K562 (cell line): ENCODE results near the gene HOXD12. TPM values are rescaled to one million over a fixed set of nuclear protein-coding genes. Genes with fewer than 3 reads are reported as not detected.

ENCODE experiments used
- ATAC-seq: fragments of 200-7000 bp; cut with Tn5 transposase; 3 replicates; pipeline ENCODE4 v1.9.1; 2020; ENCODE audit warnings: moderate library complexity
- BruUV-seq: library from RNA; stranded (reverse); fragments of 400-500 nt; replicated peaks from 2 replicates; lab custom pipeline; 2021; lab: Mats Ljungman, UMichigan
- CTCF ChIA-PET: fragments of 300-600 bp; formaldehyde crosslinking; extraction: SDS; loops from one replicate; lab custom pipeline; 2021; ENCODE audit warnings: low intra/inter-chr PET ratio; lab: Yijun Ruan, JAX
- POLR2A ChIA-PET: fragments of 300-600, 350-650 bp; sonication (Branson Sonifier 250); formaldehyde crosslinking; extraction: SDS; loops from one replicate; lab custom pipeline; 2021; ENCODE audit warnings: antibody characterized with exemption, inconsistent platforms; lab: Yijun Ruan, JAX
- DNase-seq, 4 experiments: peaks; one replicate each; pipeline versions ENCODE4 v3.0.0 to v3.0.0-alpha.2; 2011 to 2018; ENCODE audit warnings: low spot score in 3 of 4, mixed read lengths in 3 of 4; ENCODE audit errors: extremely low read depth in 1 of 4
- FAIRE-seq: peaks from 2 replicates; lab custom pipeline; 2011; peaks lifted over from hg19 to GRCh38; lab: Jason Lieb, UNC
- H2AFZ ChIP-seq: 2 replicates; pipeline ENCODE4 v1.6.0; 2011; ENCODE audit warnings: low read depth, low read length, control low read depth, inconsistent platforms
- H3K27ac ChIP-seq: fragments of 200-600 bp; 3 replicates; pipeline ENCODE4 v1.8.0; 2011; ENCODE audit warnings: low read depth, mild to moderate bottlenecking, control low read depth, inconsistent platforms, low read length, moderate library complexity, mixed read lengths; ENCODE audit errors: extremely low read depth
- H3K27me3 ChIP-seq, 2 experiments: fragments of 300-600 bp in 1 of 2; 2 replicates in 1 of 2; 3 replicates in 1 of 2; pipeline versions ENCODE4 v1.6.0 to v1.8.0; 2011; ENCODE audit warnings: inconsistent platforms in 2 of 2, low read length in 2 of 2, mild to moderate bottlenecking in 1 of 2, mixed read lengths in 1 of 2, moderate library complexity in 1 of 2; ENCODE audit not compliant: control insufficient read depth in 2 of 2, insufficient read depth in 2 of 2
- H3K36me3 ChIP-seq: fragments of 300-600 bp; 3 replicates; pipeline ENCODE4 v1.8.0; 2011; ENCODE audit warnings: mild to moderate bottlenecking, low read length, inconsistent platforms; ENCODE audit not compliant: control insufficient read depth, insufficient read depth
- H3K4me1 ChIP-seq, 2 experiments: fragments of 200-600 bp in 1 of 2; replicated peaks in 1 of 2; 2 replicates in 1 of 2; 3 replicates in 1 of 2; pipeline versions ENCODE4 v1.5.1 to v1.8.0; 2011; ENCODE audit warnings: inconsistent platforms in 2 of 2, low read length in 2 of 2, mild to moderate bottlenecking in 1 of 2, mixed read lengths in 1 of 2, moderate library complexity in 1 of 2; ENCODE audit not compliant: control insufficient read depth in 2 of 2, insufficient read depth in 2 of 2
- H3K4me2 ChIP-seq: 2 replicates; pipeline ENCODE4 v1.6.1; 2011; ENCODE audit warnings: low read length, control low read depth, inconsistent platforms, mixed read lengths; ENCODE audit not compliant: insufficient read depth
- H3K4me3 ChIP-seq: fragments of 200-600 bp; sonication (generic), shearing (Covaris generic); 2 replicates; pipeline ENCODE4 v1.5.1; 2016; ENCODE audit warnings: control low read depth, inconsistent platforms
- H3K79me2 ChIP-seq: fragments of 200-600 bp; 3 replicates; pipeline ENCODE4 v1.8.0; 2011; ENCODE audit warnings: low read length, inconsistent platforms; ENCODE audit not compliant: control insufficient read depth, insufficient read depth
- H3K9ac ChIP-seq, 2 experiments: 2 replicates each; pipeline versions ENCODE4 v1.6.0 to v1.6.1; 2011; ENCODE audit warnings: low read depth in 2 of 2, low read length in 2 of 2, control low read depth in 1 of 2, inconsistent platforms in 1 of 2, mild to moderate bottlenecking in 1 of 2, mixed read lengths in 1 of 2; ENCODE audit not compliant: insufficient read depth in 1 of 2
- H3K9me1 ChIP-seq: one replicate; pipeline ENCODE4 v1.6.0; 2011; ENCODE audit warnings: inconsistent platforms, mild to moderate bottlenecking, low read length, moderate library complexity; ENCODE audit not compliant: control insufficient read depth, insufficient read depth
- H3K9me3 ChIP-seq: replicated peaks from 2 replicates; pipeline ENCODE4 v1.5.1; 2011; ENCODE audit warnings: low read depth, low read length, inconsistent platforms; ENCODE audit not compliant: control insufficient read depth, insufficient read depth
- H4K20me1 ChIP-seq: replicated peaks from 2 replicates; pipeline ENCODE4 v1.6.1; 2011; ENCODE audit warnings: low read length, inconsistent platforms, mixed read lengths; ENCODE audit not compliant: control insufficient read depth, insufficient read depth
- ATF3 ChIP-seq, 2 experiments: fragments of 450-650 bp in 1 of 2; sonication (generic) in 1 of 2; formaldehyde crosslinking in 1 of 2; IDR thresholded peaks in 1 of 2; conservative IDR thresholded peaks in 1 of 2; 2 replicates each; pipeline versions ENCODE4 v1.6.1 to v1.8.1; 2016 to 2023; ENCODE audit warnings: mild to moderate bottlenecking in 2 of 2, moderate library complexity in 2 of 2, inconsistent platforms in 1 of 2, missing genetic modification reagents in 1 of 2
- CEBPB ChIP-seq: fragments of 450-650 bp; IDR thresholded peaks from 2 replicates; pipeline ENCODE4 v1.6.1; 2016; ENCODE audit warnings: missing genetic modification characterization, missing compliant biosample characterization
- DMBX1 ChIP-seq: fragments of 250-450 bp; sonication (Bioruptor Pico); IDR thresholded peaks from 2 replicates; pipeline ENCODE4 v1.8.0; 2022; ENCODE audit warnings: inconsistent platforms, mild to moderate bottlenecking, moderate library complexity, borderline replicate concordance
- MXD1 ChIP-seq: fragments of 250-450 bp; sonication (Bioruptor Pico); IDR thresholded peaks from 2 replicates; pipeline ENCODE4 v1.8.0; 2021; ENCODE audit warnings: borderline replicate concordance, mild to moderate bottlenecking, moderate library complexity; ENCODE audit not compliant: poor library complexity, severe bottlenecking
- PHB2 ChIP-seq: fragments of 450-650 bp; IDR thresholded peaks from 2 replicates; pipeline ENCODE4 v1.6.1; 2017; ENCODE audit warnings: low read depth
- RBM14 ChIP-seq: fragments of 200-400 bp; formaldehyde crosslinking; IDR thresholded peaks from 2 replicates; pipeline ENCODE4 v1.6.1; 2018; ENCODE audit warnings: low read depth, mild to moderate bottlenecking, low read length, moderate library complexity, borderline replicate concordance; ENCODE audit not compliant: insufficient read depth
- SRSF3 ChIP-seq: fragments of 200-400 bp; formaldehyde crosslinking; IDR thresholded peaks from 2 replicates; pipeline ENCODE4 v1.6.1; 2016; ENCODE audit warnings: mild to moderate bottlenecking, low read length, moderate library complexity; ENCODE audit not compliant: insufficient read depth
- TCF7L2 ChIP-seq: fragments of 150-350 bp; IDR thresholded peaks from 2 replicates; pipeline ENCODE4 v1.6.1; 2016; ENCODE audit warnings: low read depth, mild to moderate bottlenecking, low read length, moderate library complexity
- ZBTB9 ChIP-seq: fragments of 450-650 bp; formaldehyde crosslinking; IDR thresholded peaks from 2 replicates; pipeline ENCODE4 v1.4.0; 2020; ENCODE audit warnings: mild to moderate bottlenecking, moderate library complexity
- ZNF707 ChIP-seq: fragments of 250-450 bp; sonication (Bioruptor Pico); conservative IDR thresholded peaks from 2 replicates; pipeline ENCODE4 v1.8.0; 2022; ENCODE audit warnings: inconsistent platforms, mild to moderate bottlenecking, moderate library complexity
- WGBS: fragments of 100-300 bp; shearing (Covaris generic); methylation state at CpG from one replicate; pipeline ENCODE4 v1.1.6; 2016; ENCODE audit warnings: low coverage, mixed read lengths; ENCODE audit not compliant: insufficient coverage; ENCODE audit errors: missing lambda C conversion rate; 5-methylcytosine and 5-hydroxymethylcytosine counted together
- in situ Hi-C: fragments of 300-500 bp; cut with MboI; formaldehyde crosslinking; loops from 4 replicates; pipeline ENCODE4 v1.15.0; 2018; ENCODE audit warnings: inconsistent platforms, mixed read lengths
- intact Hi-C: fragments of 100-400 bp; cut with micrococcal nuclease; formaldehyde crosslinking; loops from 2 replicates; pipeline ENCODE4 v1.14.2; 2022
- polyA plus RNA-seq, 8 experiments: library from polyadenylated mRNA; depleted of rRNA in 4 of 8; stranded (reverse) in 5 of 8; unstranded in 3 of 8; fragments of >200 nt; fragmentation: Nextera tagmentation in 2 of 8; fragmentation: Illumina TruSeq in 1 of 8; extraction: Ambion mirVana in 2 of 8; extraction: Trizol in 1 of 8; gene quantifications; 2 replicates each; pipeline versions ENCODE4 v1.2.1 to v1.2.3, GENCODE V29; 2011 to 2014; ENCODE audit warnings: inconsistent platforms in 1 of 8, missing spikeins in 1 of 8
- total RNA-seq, 7 experiments: library from RNA; depleted of rRNA in 6 of 7; stranded (reverse); fragments of >200 nt in 6 of 7; fragmentation: Illumina TruSeq in 2 of 7; extraction: Trizol in 2 of 7; gene quantifications; 2 replicates each; pipeline versions ENCODE4 v1.2.1 to v1.2.3, GENCODE V29; 2011 to 2021; ENCODE audit warnings: low replicate concordance in 1 of 7

HOXD12 gene
- total and polyA plus RNA-seq, 9 of the 15 experiments (the other 6 are each of a cell fraction or from before 2014, with no cell fraction given) = not detected

- POLR2A ChIA-PET = interaction anchor here (0.6 kb wide), 2 partner anchors 270 to 309 kb away, joined by 3 read pairs; no protein-coding TSS in a partner anchor
Measured at GRCh38 chr2:176145085-176145969, 45.7 kb downstream of the HOXD12 start.

More at GRCh38 chr2:176145085-176145969, 45.7 kb downstream of the HOXD12 start:
- DNase-seq = no peak
- Histone ChIP-seq H3K79me2 (no peaks in the 10 kb centered on the region), H3K27ac (no peak overlapping the region), H3K9me1 (no peaks in the 10 kb centered on the region), H3K27me3 (peaks cover 41 to 49% of the 10 kb centered on the region in 2 experiments), H3K9ac (no peak overlapping the region), H2AFZ (no peak overlapping the region), H3K4me3 (no peak overlapping the region), H3K4me1 (peaks cover 0 to 6% of the 10 kb centered on the region in 2 experiments; a peak in 2 of 5 replicates), H3K9me3 (no peaks in the 10 kb centered on the region; the same call in 1 of the 2 replicates), H3K4me2 (no peak overlapping the region), H4K20me1 (no peaks in the 10 kb centered on the region; the same call in 1 of the 2 replicates), H3K36me3 (no peaks in the 10 kb centered on the region)
- 0% methylated on average over 4 of the region's 4 CpGs for WGBS
- BruUV-seq = no TSS peak
- no peak for TF ChIP-seq PHB2
- no peak for TF ChIP-seq RBM14
- TF ChIP-seq ATF3 (IDR thresholded peaks at IDR 0.05) = no peak
- TF ChIP-seq ATF3 (CRISPR knock-in tag; conservative IDR thresholded peaks at IDR 0.05) = no peak
- no peak for TF ChIP-seq ZBTB9 (CRISPR knock-in tag)
- TF ChIP-seq TCF7L2 = no peak
- no peak for TF ChIP-seq MXD1 (CRISPR knock-in tag)
- TF ChIP-seq DMBX1 (CRISPR knock-in tag) = no peak
- TF ChIP-seq SRSF3 = no peak
- TF ChIP-seq CEBPB (tag) = no peak
- TF ChIP-seq ZNF707 (CRISPR knock-in tag) = no peak
- CTCF ChIA-PET = no interaction called here
- ATAC-seq = no peak
- in situ Hi-C loops = loop anchor here (25.0 kb wide), 2 partner anchors 667 to 1617 kb away; no protein-coding TSS in a partner anchor
- intact Hi-C loops = loop anchor here (10.0 kb wide), 2 partner anchors 229 to 1609 kb away; no protein-coding TSS in a partner anchor
- FAIRE-seq = no peak
